Right lobe of liver (tissue), 4 donors: ENCODE data around the gene ERC2.

Experiments used
- CTCF ChIP-seq, 4 donors: fragments of 200-600 bp in 3 of 4; fragments of 450-650 bp in 1 of 4; IDR thresholded peaks; one replicate each; pipeline versions ENCODE4 v1.5.1 to v1.8.0; 2016 to 2022; ENCODE audit warnings: antibody characterized with exemption in 4 of 4, mild to moderate bottlenecking in 2 of 4
- POLR2A ChIP-seq: fragments of 450-650 bp; IDR thresholded peaks from one replicate; pipeline ENCODE4 v1.6.1; 2017; ENCODE audit warnings: antibody characterized with exemption, mild to moderate bottlenecking
- donor health status: DM: no; HTN: no; CAD: no.
- donor health status: DM: no; HTN: no; CAD: no.
- donor health status: DM: no; HTN: yes; CAD: no.

GRCh38 chr3:55765398-55765797, 702.9 kb downstream of the ERC2 start:
- TF ChIP-seq CTCF (IDR thresholded peaks at IDR 0.05) (no peak), POLR2A (no peak)
